Stimulated activated CD8-positive, alpha-beta memory T cell treated with anti-CD3 and anti-CD28 coated beads, Interleukin-7, amount 100 ng/mL, for 48 hours (primary cell): Measurements from ENCODE around the gene PITPNM1.
"Not testable (repeated sequence)": the region's sequence is repeated elsewhere in the genome, so short reads cannot be mapped to it uniquely, and the experiment has no call there.

Experiments used
- DNase-seq, 2 donors: peaks; one replicate each; pipeline ENCODE4 v3.0.0-alpha.2; 2020; ENCODE audit warnings: low read depth in 1 of 2; ENCODE audit errors: extremely low read depth in 1 of 2

Gene PITPNM1

GRCh38 chr11:67491276-67492068 lies 13.7 kb downstream of the PITPNM1 start:
- no peak for DNase-seq

GRCh38 chr11:67490727-67491065 lies 14.5 kb downstream of the PITPNM1 start:
- no peak for DNase-seq

GRCh38 chr11:67489885-67490726 lies 15.1 kb downstream of the PITPNM1 start:
- no peak for DNase-seq

- no peak for DNase-seq
Observed at GRCh38 chr11:67489203-67489884, 15.8 kb downstream of the PITPNM1 start.

- DNase-seq: peak in 1 of 2 donors; percentile 70
Observed at GRCh38 chr11:67486481-67487195, 18.5 kb downstream of the PITPNM1 start.

GRCh38 chr11:67485873-67486361 lies 19.2 kb downstream of the PITPNM1 start:
- DNase-seq: peak in 1 of 2 donors; percentile 70

GRCh38 chr11:67484847-67485311 lies 20.3 kb downstream of the PITPNM1 start:
- peak; percentile 70 to 84 for DNase-seq

GRCh38 chr11:67483831-67484665 lies 21.1 kb downstream of the PITPNM1 start:
- DNase-seq: no peak

GRCh38 chr11:67482827-67483798 lies 22.1 kb downstream of the PITPNM1 start, which contains the start of gene AIP:
AIP (plus strand) TSS chr11:67483026; CDS start chr11:67483159, 133 bp downstream.
- peak; percentile 91 to 96 for DNase-seq

- DNase-seq: no peak
Observed at GRCh38 chr11:67482275-67482826, 22.8 kb downstream of the PITPNM1 start.

- DNase-seq: not testable (repeated sequence)
Observed at GRCh38 chr11:67477344-67478050, 27.7 kb downstream of the PITPNM1 start.

- not testable (repeated sequence) for DNase-seq
Observed at GRCh38 chr11:67476692-67477091, 28.5 kb downstream of the PITPNM1 start.

GRCh38 chr11:67472882-67473281 lies 32.3 kb downstream of the PITPNM1 start:
- DNase-seq: no peak

GRCh38 chr11:67470337-67471002 lies 34.7 kb downstream of the PITPNM1 start:
- no peak for DNase-seq

- no peak for DNase-seq
Observed at GRCh38 chr11:67469508-67469811, 35.7 kb downstream of the PITPNM1 start.

GRCh38 chr11:67468759-67469507 lies 36.2 kb downstream of the PITPNM1 start, which contains the start of gene TMEM134:
TMEM134 (minus strand) TSS chr11:67469251; CDS start chr11:67469192, 59 bp downstream.
- peak; percentile 84 to 85 for DNase-seq
